PC-3 (cell line): Measurements from ENCODE around the gene COG8.

Experiments used
- CTCF ChIP-seq: fragments of 300-600 bp; sonication (generic); conservative IDR thresholded peaks from 2 replicates; pipeline ENCODE4 v1.5.1; 2017; ENCODE audit warnings: antibody characterized with exemption, low read depth, mild to moderate bottlenecking, low read length
- EZH2 ChIP-seq: fragments of 300-600 bp; sonication (generic); IDR thresholded peaks from one replicate; pipeline ENCODE4 v1.6.1; 2017; ENCODE audit warnings: antibody characterized with exemption, mild to moderate bottlenecking, low read length; ENCODE audit not compliant: unreplicated experiment

GRCh38 chr16:69376393-69377059, 37.2 kb upstream of the COG8 start:
- TF ChIP-seq CTCF (no peak), EZH2 (no peak)
